Measurements from ENCODE around the gene ZNF846.
"Not testable (repeated sequence)": the region's sequence is repeated elsewhere in the genome, so short reads cannot be mapped to it uniquely, and the experiment has no call there.

DNA sequence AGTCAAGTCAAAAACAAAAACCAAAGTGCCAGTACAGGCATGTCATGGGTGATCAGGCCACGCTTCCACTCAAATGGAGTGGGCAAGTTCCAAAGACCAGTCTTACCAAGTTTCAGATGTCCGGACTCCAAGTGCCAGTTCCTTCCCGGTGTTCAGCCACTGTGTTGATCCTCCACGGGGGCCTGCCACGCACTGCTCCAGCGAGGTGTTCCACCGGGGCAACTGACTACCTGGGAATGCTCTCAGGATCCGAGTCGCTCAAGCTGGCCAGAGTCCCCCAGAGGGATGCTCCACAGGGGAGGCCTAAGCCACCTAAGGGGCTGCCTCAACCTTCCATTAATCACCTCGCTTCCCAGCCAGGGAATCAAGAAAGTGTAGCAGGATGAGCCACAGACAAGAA is 38.5 kb downstream of the ZNF846 start:
- TF ChIP-seq CTCF (conservative IDR thresholded peaks at IDR 0.05 in 1 of 2, IDR thresholded peaks at IDR 0.05 in 1 of 2; ENCODE audit: low read depth in 1 of 2, low read length in 2 of 2); EZH2 (IDR thresholded peaks at IDR 0.05; ENCODE audit: low read length, missing control alignments): not testable (repeated sequence)

Data from fibroblast of lung (primary cell).